EL (cell line): Measurements from ENCODE around the gene ANXA6.
A peak's percentile ranks its signal among the peaks of the same experiment; 100 is the strongest.
"Not testable (repeated sequence)": the region's sequence is repeated elsewhere in the genome, so short reads cannot be mapped to it uniquely, and the experiment has no call there.

Experiments
- DNase-seq: peaks from one replicate; pipeline ENCODE4 v3.0.0-alpha.2; 2016

The ANXA6 gene

GRCh38 chr5:151157426-151158286, at the start of gene ANXA6:
TSS of gene ANXA6 (minus strand) at chr5:151157779. CDS start at chr5:151147901, 9,878 bp downstream.
- DNase-seq, result peak; percentile 89

GRCh38 chr5:151205411-151205810, 47.8 kb upstream of the ANXA6 start:
- no peak for DNase-seq

DNA sequence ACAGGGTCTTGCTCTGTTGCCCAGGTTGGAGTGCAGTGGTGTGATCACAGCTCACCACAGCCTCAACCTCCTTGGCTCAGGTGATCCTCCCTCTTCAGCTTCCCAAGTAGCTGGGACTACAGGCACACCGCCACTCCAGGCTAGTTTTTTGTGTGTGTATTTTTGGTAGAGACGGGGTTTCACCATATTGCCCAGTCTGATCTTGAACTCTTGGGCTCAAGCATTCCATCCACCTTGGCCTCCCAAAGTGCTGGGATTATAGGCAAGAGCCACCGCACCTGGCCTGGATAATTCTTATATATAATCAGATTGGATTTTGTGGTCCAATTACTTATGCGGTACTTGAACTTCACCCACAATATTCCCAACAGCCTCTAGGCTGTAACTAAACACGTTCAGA, 46.5 kb upstream of the ANXA6 start:
- no peak for DNase-seq

DNA sequence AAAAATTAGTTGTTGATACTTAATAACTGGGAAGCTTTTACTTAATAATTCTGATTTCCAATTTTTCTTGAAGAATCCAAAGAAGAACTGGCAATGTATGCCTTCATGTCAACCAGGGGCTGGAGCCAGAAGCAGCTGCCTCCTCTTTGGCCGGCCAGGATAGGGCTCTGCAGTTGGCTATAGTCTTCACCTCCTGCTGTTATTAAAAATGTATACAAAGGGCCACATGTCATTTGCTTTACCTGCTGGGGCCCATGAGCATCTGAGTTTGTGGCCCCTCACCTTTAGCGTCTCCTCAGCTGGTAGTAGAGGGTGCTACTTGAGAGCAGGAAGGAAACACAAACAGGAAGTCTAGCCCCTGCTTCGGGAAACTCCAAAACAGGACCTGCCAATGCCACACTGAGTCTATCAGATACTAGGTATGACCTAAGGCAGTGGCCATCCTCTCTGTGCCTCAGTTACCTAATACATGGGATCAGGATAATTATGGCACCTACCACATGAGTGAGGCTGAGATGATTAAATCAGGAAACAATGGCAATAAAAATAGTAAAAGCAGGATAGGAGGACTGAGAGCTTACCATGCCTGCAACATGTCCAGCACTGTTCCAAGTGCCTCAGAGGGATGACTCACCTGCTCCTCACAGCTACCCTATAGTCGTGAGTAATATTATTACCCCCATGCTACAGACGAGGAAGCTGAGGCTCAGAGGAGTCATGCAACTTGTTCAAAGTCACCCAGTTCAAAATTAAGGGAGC, 45.0 kb upstream of the ANXA6 start:
- peak; percentile 85 for DNase-seq

- DNase-seq, result no peak
Observed at GRCh38 chr5:151200913-151201595, 43.5 kb upstream of the ANXA6 start.

DNA sequence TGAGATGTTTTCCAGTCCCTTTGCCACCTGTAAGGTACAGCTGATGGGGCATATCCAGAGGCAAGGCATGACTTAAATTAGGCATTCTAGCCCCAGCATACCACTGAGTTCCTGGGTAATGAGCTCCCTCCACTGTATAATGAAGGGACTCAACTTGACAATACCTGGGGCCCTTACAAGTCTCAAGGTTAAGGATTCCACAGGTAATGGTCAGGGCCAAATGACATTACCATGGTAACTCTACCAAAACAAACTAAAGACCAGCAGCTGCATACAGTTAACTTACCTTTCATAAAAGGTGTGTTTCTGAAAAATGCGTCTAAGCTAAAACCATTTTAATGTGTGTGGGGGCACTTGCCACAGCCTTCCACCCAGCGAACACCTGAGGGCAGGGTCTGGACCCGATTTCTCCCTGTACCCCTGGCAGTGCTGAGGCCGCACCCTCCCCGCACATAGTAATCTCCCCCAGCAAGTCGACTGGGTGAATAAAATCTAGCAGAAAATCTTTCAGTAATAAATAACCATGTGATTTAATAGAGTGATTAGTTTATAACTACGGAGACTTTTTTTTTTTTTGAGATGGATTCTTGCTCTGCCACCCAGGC, 42.1 kb upstream of the ANXA6 start:
- no peak for DNase-seq

GRCh38 chr5:151198861-151199260, 41.3 kb upstream of the ANXA6 start:
- no peak for DNase-seq

- DNase-seq, result not testable (repeated sequence)
Observed at GRCh38 chr5:151197291-151197600, 39.7 kb upstream of the ANXA6 start.

- DNase-seq, result no peak
Observed at GRCh38 chr5:151196556-151197290, 39.1 kb upstream of the ANXA6 start.

DNA sequence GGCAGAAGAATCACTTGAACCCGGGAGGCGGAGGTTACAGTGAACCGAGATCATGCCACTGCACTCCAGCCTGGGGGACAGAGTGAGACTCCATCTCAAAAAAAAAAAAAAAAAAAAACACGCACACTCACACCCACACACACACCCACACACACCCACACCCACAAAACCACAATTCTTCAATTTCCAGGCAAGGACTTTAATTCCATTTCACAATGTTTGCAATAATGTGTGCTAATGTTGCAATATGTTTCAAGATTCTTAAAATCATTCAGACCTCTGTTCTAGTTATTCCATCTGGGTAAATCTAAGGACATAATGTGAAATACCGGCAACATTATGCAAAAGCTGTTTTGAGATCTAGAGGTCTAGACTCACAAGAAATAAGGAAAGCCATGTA, 38.0 kb upstream of the ANXA6 start:
- DNase-seq, result no peak

DNA sequence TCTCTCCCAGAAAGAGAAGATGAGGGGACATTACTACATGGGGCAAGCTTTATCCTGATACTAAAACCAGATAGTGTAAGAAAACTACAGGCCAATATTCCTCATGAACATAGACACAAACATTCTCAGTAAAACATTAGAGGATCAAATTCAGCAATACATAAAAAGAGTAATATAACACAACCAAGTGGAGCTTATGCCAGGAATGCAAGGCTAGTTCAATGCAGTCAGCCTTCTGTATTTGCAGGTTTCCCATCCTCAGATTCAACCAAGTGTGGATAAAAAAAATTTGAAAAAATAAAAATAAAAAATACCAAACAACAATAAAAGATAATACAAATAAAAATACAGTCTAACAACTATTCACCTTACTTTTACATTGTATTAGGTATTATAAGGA, 35.0 kb upstream of the ANXA6 start:
- DNase-seq, result no peak

GRCh38 chr5:151191661-151192060, 34.1 kb upstream of the ANXA6 start:
- DNase-seq, result no peak

DNA sequence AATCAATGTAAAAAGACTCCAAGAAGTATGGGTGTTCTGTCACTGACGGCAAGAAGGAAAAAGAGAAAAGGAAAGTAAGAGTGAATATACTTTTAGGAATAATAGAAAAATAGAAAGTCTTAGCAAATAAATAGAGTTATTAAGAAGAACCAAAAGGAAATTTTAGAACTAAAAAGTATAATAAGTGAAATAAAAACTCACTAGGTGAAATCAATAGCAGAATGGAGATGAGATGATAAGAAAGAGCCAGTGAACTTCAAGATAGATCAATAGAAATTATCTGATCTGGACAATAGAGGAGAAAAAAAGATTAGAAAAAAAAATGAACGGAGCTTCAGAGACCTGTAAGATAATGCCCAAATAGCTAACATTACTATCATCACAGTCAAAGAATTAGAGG, 31.6 kb upstream of the ANXA6 start:
- no peak for DNase-seq

GRCh38 chr5:151186538-151186937, 29.0 kb upstream of the ANXA6 start:
- DNase-seq, result no peak

DNA sequence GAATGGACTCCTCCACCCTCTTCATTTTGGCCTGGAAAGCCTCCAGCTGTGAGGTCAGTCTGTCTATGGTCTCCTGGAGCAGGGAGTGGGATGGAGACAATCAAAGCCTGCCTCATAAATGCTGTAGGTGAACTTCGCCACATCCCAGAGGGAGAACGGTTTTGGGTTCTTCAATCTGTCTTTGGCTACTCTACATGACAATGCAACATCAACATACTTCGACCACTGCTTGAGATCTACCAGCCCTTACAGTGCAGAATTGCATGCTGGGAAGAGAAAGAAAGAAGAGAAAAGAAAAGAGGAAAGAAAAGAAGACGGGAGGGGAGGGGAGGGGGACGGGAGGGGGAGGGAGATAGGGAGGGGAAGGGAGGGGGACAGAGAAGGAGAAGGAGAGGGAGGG, 28.5 kb upstream of the ANXA6 start:
- DNase-seq, result no peak

DNA sequence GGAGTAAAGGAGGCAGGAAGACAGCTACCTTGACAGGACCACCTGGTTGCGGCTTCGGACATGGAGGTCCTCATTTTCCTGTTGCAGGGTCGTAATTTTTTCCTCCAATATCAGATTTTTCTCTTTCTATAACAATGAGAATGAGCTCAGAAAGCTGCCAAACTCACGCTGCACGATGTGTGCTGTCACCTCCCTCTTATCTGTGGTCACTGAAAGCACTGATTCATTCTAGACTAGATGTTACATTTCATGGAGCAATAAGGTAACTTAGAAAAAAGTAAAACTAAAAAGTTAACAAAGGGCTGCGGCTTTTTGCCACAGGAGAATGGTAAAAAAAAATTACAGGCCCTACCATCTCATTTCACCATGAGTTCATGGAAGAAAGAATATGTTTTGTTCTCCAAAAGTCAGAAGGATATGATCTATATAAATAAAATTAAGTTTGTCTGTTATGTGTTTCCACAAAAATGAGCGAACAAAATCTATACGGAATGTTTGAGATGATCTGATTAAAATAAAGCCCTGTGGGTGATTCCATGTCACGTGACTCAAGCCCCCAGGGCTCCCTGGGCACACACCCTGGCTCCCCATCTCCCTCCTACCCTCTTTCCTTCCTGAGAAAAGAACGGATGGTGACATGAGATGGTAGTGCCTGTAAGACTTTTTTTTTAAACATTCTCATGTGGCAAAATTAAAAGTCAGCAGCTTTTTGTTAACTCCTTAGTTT, 26.9 kb upstream of the ANXA6 start:
- no peak for DNase-seq

DNA sequence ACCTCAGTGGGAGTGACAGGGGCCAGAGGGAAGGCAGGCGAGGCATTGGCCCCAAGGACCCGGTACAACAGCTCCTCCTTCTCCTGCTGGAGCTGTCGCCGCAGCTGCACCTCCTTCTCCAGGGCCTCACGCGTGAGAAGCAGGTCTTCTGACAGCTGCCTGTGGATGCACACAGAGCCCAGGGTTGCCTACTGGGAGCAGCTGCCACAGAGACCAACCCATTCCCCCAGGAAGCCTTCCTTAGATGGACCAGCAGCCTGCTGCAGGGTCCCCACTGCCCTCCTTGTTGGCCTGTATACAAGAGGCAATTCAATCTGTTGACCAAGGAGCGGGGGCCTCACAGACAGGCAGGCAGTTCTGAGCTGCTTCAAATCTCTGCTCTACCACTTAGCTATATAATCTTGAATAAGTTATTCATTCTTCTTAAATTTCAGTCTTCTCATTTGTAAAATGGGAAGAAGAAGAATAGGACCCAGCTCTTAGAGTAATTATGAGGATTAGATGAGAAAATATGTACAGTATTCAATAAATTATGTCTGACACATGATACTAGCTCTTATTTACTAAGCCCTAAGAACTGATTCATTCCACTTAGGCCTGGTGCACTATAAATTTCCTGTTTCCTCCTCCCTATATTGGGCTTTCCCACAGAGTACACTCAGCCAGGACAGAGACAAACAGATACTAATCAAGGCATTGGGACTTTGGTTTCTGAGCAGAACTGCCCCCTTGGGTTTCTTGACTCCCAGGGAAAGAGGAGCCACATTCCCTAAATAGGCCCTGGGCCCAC, 26.1 kb upstream of the ANXA6 start:
- peak; percentile 25 for DNase-seq

DNA sequence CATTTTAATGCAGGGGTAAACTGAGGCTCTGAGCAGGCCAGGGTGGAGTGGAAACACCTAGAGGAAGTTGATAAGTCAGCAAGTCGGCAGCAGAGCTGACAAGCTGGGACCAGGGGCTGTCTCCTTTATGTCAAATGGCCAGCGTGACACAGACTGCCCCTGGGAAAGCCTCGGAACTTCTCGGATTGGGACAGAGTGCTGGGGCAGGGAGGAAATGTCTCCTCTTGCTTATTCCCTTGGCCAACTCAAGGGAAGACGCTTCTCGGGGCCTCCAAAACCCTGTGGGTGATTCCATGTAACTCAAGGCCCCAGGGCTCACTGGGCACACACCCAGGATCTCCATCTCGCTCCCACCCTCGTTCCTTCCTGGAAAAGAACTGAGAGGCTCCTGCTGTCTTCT, 25.4 kb upstream of the ANXA6 start:
- DNase-seq, result no peak

DNA sequence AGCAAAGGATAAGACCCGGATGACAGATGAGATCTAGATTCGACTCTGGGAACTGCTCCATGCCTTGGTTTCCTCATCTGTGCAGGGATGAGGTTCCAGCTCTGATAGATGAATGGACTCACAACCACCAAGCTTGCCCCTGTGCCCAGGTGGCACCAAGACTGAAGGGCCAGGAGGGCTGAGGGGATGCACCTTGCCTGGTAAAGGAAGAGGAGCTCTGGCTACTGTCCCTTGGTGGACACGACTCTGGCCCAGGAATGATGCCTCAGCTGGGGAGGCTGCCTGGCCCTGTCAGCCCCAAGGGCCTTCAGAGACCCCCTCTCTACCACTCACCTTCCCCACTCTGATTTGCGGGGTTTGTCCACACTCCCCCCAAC, 24.9 kb upstream of the ANXA6 start:
- no peak for DNase-seq

DNA sequence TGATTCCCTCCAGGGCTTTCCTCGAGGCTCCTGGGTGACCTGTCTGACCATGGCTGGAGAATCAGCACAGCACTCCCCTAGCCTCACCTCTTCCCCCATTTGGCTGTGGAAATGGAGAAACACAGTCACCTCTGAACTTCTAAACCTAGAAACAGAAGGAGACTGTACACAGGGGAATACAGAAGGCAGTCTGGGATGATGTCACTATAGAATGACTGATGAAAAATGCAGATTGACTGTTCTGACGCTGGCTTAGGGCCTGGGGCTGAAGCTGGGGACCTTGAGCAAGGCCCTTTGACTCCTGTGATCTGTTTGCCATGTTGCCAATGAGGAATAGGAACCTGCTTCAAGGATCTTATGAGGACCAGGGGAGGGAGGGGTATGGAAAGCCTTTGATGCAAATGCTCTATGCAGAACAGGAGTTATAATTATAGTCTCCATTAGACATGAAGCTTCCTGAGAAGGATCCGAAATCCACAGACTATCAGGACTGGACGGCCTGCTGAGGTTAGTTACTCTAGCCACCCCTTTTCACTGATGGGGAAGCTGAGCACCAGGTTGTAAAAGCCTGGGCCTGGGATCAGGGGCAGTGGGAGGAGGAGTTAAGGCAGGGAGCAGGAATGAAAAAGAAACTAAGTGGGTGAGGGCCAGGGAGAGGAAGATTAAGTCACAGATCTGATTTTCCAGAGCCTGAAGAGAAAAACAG, 24.4 kb upstream of the ANXA6 start:
- DNase-seq, result no peak

GRCh38 chr5:151180291-151180690, 22.7 kb upstream of the ANXA6 start:
- no peak for DNase-seq
